Medulla oblongata (tissue), 1 donor: ENCODE results near the gene MGST1.

ENCODE experiments used
- DNase-seq: peaks from one replicate; pipeline ENCODE4 v3.0.0-alpha.2; 2015; ENCODE audit errors: extremely low spot score

The MGST1 gene, protein sequence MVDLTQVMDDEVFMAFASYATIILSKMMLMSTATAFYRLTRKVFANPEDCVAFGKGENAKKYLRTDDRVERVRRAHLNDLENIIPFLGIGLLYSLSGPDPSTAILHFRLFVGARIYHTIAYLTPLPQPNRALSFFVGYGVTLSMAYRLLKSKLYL

DNA sequence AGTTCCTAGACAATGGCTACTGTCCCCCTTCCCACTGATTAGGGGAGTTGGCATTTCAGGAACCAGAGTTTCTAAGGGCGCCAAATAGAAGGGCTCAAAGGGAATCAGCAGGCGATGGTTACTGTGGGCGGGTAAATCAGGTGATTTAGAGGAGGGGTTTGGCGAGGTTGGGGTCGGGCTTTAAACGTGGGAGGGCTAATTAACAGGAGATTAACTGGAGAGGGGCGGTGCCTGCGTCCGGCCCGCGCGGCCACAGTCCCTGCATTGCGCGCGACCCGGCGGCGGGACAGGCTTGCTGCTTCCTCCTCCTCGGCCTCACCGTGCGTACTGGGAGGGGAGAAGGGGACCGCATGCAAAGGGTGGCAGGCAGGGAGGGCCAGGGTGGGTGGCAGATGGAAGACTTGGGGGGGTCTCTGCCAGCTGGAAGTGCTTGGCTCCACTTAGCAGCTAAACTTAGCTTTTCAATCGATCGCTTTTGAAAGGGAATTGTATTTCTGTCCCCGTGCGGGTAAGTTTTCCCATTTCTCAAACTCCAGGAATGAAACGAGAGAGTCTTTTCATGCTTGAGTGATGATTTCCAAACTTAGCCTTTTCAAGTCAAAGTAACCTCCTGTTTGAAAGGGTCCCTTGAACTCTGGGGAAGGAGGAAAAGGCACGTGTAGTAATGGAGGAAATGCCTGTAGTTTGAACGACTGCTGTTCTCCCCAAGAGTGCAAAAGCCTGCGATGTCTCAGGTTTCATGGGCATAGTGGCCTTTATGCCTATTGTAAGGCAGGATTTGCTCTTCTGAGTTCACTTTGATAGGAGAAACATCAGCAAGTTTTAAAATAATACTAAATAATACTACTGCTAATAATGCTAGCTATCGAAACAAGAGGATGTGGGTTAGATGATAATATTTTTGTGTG lies at the start of gene MGST1:
Gene MGST1 (plus strand): TSS at position 255 of the 908 bp plus-strand sequence. CDS start 6,608 bp downstream, outside the sequence.
- DNase-seq = peak; percentile 35

DNA sequence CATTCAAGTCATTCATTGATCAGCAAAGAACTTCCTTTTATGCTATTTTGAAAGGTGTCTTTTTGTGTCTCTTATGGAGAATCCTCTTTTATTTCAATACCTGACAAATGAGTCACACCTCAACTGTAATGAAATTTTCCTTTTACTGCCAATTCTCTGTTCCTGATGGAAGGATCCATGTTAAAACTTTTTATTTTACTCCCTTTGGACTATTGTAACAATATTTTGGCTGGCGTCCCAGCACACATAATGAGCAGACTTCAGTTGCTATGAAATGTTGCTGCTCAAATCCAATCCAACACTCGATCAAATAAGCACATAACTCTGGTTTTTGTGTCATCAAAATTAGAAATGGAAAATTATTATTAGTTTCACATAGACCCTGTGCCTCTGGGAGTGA lies 48.0 kb upstream of the MGST1 start:
- peak; percentile 3 for DNase-seq

DNA sequence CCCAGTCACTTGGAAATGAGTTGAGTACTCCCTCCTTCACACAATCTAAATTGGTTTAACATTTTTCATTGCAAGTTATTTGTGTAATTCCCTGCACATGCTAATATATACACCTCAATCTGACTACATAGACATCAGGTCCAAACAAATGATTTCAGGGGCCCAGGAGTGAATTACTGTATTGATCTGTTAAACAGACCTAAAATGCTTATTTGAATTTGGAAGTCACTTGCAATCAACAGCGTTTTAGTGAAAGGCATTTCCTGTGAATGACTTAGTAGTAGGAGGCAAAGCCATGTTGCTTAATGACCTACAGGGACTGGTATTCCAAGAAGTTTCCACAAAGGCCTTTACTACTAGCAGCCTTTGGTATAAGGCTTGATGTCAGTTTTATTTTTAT lies 47.3 kb upstream of the MGST1 start:
- no peak for DNase-seq

DNA sequence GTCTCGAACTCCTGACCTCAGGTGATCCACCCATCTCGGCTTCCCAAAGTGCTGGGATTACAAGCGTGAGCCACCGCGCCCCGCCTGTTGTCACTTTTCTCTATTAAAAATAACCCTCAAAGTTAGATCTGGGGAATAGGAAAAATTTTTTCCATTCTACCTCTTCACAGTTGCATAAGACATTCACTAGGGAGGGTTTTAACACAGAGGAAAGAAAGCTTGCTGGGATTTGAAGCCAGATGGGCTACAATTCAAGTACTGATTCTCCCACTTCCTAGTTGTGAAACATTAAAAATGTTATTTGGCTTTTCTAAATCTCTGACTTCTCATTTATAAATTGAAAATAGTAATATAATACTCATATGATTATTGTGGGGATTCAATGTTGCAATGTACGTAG lies 46.7 kb upstream of the MGST1 start:
- no peak for DNase-seq

DNA sequence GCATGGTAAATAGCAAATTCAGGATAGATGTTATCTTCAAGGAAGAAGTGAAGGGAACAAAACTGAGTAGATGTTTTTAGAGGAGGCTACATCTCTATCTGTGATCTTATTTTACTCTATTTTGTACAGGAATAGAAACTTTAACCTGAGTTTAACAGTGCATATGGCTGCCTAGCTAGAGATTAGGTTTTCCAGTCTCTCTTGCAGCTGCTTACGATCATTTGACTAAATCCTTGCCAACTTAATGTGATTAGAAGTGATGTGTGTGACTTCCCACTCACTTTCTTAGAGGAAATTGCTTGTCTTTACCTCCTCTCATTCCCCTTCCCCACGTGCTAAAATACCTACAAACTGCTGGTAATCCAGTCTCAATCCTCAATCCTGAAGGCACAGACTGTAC lies 43.5 kb upstream of the MGST1 start:
- DNase-seq = no peak

DNA sequence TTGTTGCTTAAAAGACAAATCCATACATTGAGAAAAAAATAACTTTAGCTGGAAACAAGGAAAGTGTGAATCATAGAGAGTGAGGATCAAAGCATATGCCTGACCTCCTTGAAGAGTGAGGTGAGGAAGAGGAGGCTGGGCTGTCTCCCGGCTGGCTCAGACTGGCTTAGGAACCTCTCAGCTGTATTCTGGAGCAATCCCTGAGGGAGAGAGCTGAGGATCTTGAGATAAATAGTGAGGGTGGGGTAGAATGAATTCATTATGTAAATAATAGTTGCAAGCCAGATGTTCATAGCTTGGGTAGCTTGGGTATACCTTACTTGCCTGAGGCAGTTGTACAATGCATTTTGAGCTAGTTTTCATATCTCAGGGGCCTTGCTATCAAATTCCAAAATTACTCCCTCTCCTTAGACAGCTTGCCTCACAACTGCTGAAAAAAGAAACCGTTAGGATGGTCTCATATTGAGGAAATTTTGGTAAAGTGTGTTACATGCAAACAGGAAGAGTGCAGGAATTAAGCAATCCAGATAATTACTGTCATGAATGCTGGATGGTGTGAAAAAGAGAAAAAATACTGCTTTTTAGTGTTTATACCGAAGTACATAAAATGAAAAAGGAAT lies 39.5 kb upstream of the MGST1 start:
- DNase-seq = no peak

DNA sequence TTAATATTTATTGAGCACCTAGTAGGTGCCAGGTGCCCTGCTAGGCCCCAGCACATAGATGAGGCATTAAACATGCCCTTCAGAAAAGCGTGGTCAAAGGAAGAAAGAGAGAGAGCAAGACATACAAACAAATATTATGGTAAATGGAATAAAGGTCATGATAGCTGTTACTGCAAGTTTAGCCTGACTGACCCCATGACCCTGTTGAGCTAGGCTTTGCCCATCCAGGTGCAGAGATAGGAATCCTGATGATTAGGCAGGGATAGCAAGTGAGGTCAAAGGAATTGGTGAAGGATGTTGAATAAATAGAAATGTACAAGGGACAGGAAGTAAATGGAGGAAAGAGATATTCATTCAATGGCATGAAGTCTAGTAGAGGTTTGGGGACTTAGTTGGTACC lies 36.5 kb upstream of the MGST1 start:
- DNase-seq = no peak

DNA sequence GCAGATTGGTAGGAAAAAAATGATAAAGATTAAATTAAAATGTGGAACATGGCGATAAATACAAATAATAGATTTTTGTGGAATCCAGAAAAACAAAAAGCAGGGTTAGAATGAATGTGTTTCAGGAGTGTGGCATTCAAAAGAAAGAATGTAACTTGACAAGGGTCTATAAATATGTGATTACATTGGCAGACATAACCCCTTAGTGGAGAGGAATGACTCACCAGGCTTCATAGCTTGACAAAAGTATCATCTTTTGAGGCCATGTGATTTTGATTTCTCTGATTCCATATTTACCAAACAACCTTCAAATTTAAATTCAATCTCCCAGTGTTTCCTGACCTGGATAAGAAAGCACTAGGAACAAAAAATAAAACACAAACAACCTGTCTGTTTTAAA lies 24.4 kb upstream of the MGST1 start:
- DNase-seq = no peak

DNA sequence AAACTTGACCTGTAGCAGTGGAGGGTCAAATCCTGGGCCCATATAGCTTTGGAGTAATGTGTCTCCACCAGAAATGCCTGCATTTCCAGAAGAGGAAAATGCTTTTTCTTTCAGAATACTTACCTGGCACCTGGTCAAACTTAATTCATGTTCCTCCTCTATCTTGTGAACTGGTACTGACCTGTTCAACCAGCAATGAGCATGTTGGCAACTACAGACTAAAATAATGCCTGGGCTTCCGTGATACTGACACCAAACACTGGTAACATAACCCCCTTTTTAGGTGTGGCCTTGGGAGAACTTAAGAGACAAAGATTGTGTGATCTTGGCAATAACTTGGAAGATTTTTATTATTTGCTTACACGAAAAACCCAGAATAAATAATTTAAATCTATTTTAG lies 23.8 kb upstream of the MGST1 start:
- DNase-seq = no peak

DNA sequence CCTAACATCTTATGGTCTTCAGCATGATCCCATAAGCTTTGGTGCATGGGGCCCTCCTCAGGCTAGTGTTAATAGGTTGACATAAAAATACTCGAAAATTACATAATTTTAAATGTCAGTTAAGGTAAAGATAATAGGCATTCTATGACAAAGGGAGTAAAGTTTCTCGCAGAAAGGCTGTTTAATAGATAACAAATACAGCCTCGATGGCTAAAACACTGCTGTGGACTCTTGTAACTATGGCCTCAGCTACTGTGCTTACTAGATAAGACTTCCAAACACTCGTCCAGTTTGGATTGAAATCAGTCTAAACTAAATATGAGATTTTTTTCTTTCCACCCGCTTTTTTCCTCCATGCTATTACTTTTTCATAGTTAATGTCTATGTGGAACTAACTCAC lies 23.2 kb upstream of the MGST1 start:
- no peak for DNase-seq

DNA sequence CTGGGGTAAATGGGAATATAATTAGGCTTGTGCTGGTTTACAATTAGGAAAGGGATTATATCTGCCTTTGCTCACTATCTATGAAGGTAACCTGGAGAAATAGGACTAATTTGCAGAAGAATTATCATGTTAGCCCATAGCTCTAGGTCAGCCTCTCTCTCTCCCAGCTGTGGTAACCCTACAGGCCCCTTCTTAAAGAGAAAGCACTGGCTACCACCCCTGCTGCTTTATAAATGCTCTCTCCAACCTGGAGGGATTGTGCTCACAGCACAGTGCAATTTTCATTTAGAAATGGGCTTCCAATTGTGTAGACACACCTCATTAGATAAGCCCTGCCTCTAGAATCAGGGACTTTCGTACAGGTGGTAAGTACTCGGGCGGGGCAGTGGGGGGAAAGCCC lies 22.7 kb upstream of the MGST1 start:
- no peak for DNase-seq

DNA sequence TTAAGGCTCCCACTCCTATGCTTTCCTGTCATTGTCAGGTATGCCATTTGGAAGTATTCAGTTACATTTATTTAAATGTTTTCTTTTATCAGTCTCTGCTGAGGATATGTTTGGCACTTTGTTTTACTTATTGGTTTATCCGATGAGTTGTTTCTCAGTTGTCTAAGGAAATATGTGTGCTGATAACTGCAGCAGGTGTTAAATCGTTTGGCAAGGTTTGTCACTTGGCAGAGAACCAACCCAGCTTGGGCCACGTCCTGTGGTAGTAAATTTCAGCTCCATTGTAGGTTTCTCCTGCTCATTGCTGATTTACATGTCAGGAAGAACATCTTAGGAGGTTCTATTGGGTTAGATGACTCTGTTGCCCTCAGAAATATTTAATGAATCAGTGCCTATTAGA lies 22.0 kb upstream of the MGST1 start:
- DNase-seq = no peak

DNA sequence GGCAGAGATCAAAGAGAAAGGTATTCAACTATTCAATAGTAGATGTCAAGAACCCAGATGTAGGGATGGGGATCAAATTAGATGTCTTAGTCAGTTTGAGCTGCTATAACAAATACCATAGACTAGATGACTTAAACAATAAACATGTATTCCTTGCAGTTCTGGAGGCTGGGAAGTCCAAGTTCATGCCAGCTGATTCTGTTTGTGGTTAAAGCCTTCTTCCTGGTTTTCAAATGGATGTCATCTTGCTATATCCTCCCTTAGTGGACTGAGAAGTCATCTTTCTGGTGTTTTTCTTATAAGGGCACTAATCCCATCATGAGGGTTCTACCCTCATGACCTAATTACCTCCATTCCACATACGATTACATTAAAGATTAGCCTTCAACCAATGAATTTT lies 19.5 kb upstream of the MGST1 start:
- no peak for DNase-seq

DNA sequence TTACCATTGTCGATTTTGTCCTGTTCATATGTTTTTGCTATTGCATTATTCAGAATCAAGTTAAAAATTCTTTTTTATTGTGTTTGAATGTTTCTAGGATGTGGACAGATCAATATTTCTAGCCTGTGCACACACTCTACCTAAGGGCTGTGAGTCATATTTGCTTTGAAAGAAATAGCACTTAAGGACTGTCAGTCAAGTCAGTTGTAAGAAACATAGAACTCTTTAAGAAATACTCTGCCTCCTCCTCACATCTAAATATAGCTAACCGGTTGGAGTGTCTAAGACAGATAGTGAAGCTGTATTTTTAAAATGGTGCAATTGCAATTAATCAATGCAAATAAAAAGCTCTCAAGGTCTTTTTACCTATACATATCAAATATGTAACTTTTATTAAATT lies 17.9 kb upstream of the MGST1 start:
- DNase-seq = no peak

DNA sequence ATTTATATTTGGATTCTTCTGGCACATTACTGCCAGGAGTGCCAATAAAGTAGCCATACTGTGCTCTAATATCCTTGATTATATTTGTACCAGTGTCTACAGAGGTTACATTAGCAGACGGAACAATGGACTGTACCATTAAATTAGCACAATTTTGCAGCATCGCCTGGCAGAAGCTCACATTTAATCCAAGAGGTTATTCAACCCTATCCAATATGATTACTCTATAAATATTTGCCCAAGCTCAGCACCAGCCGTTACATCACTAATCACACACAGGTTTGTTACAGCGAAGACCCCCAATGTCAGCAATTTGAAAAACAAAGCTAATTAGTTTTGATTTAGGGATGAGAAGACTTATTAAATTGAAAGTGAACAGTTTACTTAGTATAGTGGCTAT lies 16.9 kb upstream of the MGST1 start:
- no peak for DNase-seq

DNA sequence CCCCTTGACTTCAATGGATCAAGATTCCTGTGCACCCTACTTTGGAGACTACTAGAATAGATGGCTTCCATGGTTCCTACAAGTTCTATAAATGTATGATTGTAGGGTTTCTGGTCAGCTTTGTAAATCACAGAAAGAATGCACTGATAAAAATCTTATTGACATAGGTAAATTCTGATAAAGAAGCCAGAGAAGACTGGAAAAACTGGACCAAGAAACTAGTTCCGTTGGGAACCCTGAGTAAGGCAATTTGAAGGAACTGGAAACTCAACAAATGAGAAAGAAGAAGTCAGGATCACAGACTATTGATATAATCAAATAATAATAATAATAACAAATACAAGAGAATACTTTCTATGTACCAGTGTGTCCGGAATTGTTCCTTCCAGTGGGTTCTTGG lies 15.4 kb upstream of the MGST1 start:
- DNase-seq = no peak

DNA sequence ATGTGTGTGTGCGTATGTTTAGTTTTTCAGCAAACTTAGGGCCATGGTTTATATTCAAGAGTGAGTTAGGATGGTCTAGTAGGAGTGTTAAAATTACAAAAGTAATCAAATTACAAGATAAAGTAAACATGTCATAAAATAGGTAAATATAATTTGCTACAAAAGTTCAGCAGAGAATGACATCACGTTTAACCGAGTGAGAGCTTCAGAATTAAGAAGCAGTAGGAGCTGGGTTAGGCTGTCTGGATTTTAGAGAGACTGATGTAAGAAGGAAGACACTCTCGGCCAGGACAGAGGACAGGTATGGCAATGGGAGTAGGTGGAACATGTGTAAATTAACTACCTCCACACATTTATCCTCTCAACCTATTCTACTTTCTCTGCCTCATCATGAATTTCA lies 11.6 kb upstream of the MGST1 start:
- no peak for DNase-seq

DNA sequence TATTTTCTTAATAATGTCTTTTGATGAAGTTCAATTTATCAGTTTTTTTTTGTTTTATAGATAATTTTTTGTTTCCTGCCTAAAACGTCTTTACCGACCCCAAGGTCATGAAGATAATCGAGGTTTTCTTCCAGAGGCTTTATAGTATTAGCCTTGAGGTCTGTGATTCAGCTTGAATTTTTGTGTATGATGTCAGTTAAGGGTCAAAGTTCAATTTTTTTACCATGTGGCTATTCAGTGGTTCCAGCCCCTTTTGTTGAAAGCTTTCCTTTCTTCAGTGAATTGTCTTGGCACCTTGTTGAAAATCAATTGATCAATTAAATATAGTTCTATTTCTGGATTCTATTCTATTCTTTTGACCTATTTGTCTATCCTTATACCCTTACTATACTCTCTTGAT lies 3.2 kb upstream of the MGST1 start:
- DNase-seq = no peak

DNA sequence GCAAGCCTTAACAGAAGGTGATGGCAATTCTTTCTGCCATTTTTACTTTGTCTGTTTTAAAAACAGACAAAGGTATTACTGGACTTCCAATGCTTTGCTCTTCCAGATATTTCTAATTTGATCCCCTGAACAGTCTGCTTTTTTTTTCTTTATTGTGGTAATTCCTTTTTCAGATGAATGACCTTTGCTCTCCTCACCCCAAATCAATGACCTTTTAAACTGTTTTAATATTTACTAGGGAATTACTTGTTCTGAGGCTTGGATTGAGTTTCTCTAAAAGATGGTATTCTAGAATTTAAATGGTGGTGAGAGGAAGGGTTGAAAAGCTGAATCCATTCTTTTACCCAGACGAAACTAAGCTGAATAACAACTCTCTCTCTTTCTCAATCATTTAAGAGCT lies 2.3 kb upstream of the MGST1 start:
- DNase-seq = no peak

DNA sequence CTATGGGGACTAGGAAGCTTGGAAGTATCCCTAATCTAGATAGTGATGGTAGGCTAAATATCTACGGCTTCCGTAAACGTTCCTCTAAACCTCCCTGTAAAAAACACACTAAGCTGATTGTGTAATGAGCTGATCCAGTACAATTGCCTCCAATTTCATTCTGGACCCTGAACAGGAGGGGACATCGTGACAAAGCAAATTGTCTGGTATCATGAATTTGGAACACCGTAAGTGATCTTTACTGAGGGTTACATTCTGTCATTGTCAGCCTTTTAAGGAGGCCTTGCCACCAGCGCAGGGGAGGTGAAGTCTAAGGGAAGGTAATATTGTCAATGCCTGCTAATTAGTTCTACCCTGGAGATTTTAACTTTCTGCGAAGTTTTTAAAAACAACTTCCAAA lies 487 bp upstream of the MGST1 start:
- no peak for DNase-seq

DNA sequence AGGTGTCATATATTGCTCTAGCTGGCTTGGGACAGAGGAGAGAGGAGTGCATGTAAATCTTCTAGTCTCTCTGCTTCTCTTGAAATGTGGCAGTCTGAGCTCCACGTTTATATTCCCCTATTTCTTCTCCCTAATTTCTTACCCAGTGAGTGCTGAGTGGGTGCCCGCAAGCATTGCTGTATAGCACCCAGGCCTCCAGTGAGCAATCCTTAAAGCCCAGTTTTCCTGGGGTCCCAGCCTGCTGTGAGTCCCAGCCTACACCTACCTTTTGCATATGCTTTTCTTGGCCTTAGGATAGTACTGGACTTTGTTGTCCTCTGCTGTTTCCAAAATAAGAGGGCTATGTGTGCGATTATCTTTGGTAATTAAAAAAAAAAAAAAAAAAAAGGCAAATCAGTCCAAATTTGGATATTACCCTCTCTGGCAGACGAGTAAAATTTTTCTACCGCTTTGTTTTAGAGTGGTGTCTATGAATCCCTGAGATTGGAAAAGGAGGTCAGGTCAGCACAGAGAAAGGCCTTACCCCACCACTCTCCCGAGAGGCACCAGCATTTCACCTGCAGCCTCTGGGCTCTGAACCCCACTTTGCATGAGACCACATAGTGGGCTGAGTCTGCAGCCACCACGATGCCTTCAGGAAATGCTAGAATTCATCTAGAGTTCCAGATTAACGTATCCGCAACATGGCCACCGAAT lies 1.1 kb downstream of the MGST1 start:
- peak; percentile 3 for DNase-seq

DNA sequence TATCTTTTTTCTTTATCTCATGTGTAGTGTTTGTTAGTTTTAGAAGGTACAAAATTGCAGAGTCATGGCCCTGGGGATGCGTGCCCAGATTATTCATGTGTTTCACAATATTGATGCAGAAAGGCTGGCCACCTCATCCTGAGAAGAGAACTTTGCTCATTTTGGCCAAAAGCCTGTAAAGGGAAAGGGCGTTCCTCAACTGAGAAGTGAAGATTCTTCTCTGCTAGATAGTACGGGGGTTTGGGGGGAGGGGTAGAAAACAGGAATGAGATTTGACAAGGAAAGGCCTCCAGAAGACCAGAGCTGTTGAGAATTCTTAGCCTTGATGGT lies 1.7 kb downstream of the MGST1 start:
- peak; percentile 30 for DNase-seq

DNA sequence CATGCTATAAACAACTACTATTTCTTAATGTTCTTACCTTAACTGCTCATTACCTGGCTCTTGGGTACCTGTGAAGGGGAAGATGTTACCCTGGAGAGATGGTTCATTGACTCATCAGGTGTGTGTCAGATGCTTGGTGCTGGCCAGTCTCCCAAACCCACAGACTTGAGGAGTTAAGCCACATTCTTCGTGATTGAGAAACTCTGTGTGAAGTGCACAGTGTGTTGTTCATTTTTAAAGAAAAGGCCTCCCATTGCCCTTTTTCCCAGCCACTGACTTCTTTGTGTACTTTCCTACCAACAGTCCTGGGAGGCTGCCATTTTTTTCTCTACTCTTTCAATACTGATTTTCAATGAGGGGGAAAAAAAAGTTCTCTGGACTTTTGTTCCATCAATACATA lies 3.2 kb downstream of the MGST1 start:
- DNase-seq = peak; percentile 77
